Smooth muscle cell of the brain vasculature (primary cell): ENCODE results near the gene CCL26.

Experiments
- DNase-seq: peaks from one replicate; pipeline ENCODE4 v3.0.0-alpha.2; 2012; ENCODE audit warnings: low read depth, low spot score

Gene CCL26

GRCh38 chr7:75772081-75773077, at the start of gene CCL26:
Gene CCL26 (minus strand): TSS chr7:75772211. CDS start chr7:75772176, 35 bp downstream.
- no peak for DNase-seq

DNA sequence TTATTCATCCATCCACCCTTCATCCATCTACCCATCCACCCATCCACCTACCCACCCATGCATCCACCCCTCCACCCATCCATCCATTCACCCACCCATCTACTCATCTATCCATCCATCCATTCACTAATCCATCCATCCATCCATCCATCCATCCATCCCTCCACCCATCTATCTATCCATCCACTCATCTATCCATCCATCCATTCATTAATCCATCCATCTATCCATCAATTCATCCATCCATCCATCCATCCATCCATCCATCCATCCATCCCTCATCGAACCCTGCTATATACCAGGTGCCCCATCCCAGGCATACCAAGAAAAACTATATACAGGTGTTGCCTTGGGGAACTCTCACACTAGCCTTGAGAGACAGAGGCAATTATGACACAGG, 48.7 kb upstream of the CCL26 start:
- no peak for DNase-seq

- DNase-seq = no peak
Measured at GRCh38 chr7:75819711-75820110, 47.7 kb upstream of the CCL26 start.

DNA sequence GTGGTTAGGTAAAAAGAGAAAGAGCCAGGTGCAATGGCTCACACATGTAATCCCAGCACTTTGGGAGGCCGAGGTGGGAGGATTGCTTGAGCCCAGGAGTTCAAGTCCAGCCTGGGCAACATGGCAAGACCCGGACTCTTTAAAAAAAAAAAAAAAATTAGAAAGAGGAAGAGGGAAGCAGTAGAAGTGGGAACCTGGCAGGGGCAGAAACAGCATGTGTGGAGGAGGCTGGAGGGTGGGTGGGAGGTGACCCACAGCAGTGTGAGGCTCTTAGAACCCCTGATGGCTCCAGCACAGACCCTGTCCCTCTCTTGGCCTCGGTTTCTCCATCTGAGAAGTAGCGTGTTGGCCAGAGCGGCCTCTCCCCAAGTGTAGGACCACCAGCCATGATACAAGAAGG, 46.5 kb upstream of the CCL26 start:
- no peak for DNase-seq

- DNase-seq = no peak
Measured at GRCh38 chr7:75817116-75817515, 45.1 kb upstream of the CCL26 start.

GRCh38 chr7:75815418-75816064, 43.5 kb upstream of the CCL26 start:
- no peak for DNase-seq

DNA sequence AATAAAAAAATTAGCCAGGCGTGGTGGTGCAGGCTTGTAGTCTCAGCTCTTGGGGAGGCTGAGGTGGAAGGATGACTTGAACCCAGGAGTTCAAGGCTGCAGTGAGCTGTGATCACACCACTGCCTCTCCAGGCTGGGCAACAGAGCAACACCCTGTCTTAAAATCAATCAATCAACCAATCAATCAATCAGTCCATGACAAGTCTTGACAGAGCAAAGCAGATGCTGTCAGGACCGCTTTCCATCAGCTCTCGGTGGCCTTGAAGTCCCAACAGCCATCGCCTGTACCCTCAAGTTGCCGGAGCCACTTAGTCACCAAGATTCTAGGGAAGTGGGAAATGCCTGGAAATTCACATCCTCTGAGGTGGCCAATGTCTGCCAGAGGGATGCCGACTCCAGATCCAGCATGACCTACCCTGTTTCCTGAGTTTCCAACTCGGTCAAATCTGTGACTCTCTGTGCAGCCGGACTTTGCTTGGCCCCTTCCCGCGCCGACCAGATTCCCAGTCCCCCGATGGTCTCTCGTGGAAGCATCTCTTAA, 42.5 kb upstream of the CCL26 start:
- DNase-seq = no peak

DNA sequence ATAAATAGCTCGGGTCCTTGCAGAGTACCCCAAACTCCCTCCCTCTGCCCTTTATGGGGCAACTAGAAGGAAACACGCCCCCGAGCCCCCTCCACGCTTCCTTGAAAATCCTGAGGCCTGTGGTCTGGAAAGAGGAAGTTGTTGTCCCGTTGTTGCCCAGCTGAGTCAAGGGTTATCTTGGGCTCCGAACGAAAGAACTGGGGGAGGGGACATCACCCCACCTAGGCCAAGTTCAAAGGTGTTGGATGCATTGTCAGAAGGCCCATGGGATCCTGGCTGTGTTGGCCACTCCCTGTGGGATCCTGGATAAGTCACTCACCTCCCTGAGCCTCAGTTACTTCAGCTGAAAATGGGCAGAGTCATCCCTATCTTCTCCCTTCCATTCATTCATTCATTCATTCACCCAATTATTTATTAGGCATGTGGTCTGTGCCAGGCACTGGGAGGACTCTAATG, 41.8 kb upstream of the CCL26 start, which contains the start of gene CCL24:
Gene CCL24 (minus strand): TSS at position 26 of the 456 bp plus-strand sequence. CDS start 91 bp downstream, outside the sequence.
- no peak for DNase-seq

- DNase-seq = no peak
Measured at GRCh38 chr7:75813084-75813483, 41.1 kb upstream of the CCL26 start.

DNA sequence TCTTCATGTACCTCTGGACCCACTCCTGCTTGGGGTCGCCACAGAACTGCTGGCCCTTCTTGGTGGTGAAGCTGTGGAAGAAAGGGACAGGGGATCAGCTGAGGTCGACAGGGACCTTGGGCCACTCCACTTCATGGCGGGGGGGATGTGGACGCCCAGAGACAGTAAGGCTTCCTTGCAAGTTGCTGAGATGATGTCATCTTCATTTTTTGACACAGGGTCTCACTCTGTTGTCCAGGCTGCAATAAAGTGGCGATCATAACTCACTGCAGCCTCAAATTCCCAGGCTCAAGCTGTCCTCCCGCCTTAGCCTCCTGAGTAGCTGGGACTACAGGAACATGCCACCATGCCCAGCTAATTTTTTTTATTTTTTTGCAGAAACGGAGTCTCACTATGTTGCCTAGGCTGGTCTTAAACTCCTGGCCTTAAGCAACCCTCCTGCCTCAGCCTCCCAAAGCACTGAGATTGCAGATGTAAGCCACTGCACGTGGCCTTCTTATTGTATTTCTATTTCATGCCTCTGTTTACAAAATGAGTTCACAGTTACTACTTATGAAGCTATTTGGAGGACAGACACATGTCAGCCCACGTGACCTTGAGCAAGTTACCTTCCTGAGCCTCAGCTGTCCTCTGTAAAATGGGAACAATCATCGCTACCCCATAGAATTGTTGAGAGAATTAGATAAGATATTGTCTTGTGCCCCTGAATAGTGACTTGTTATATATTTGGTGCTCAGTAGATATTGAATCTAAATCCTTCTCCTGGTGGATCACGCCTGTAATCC, 40.1 kb upstream of the CCL26 start:
- DNase-seq = no peak

GRCh38 chr7:75809396-75809795, 37.4 kb upstream of the CCL26 start:
- DNase-seq = no peak

- no peak for DNase-seq
Measured at GRCh38 chr7:75808106-75808505, 36.1 kb upstream of the CCL26 start.

GRCh38 chr7:75807452-75807851, 35.4 kb upstream of the CCL26 start:
- no peak for DNase-seq

DNA sequence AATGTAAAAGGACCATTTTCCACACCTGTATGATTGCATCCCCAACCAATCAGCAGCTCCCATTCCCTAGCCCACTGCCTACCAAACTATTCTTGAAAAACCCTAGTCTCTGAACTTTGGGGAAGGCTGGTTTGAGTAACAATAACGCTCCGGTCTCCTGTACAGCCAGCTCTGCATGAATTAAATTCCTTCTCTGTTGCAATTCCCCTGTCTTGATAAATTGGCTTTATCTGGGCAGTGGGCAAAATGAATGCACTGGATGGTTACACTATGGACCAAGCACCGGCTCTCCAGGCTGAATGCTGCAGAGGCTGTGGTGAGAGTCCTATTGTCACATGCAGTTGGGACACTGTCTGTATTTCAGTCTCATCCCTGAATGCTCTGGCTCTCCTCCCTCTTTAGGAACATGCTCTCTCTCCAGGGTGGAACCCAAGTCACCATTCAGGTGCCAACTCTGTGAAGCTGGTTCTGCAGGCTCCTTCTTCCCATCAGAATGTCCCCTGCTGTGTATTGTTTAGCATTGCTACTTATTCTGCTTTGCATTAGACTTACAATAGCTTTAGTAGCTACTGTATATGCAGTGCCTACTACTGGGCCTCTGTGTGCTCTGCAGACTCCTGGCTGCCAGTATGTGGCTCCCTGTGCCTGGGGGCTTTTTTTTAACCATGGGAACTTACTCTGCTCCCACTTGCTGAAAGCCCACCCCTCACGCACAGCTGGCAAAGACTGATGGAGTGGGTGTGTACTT, 34.7 kb upstream of the CCL26 start:
- no peak for DNase-seq

GRCh38 chr7:75804705-75805104, 32.7 kb upstream of the CCL26 start:
- DNase-seq = no peak

- no peak for DNase-seq
Measured at GRCh38 chr7:75804004-75804403, 32.0 kb upstream of the CCL26 start.

GRCh38 chr7:75802552-75802821, 30.5 kb upstream of the CCL26 start:
- DNase-seq = no peak

DNA sequence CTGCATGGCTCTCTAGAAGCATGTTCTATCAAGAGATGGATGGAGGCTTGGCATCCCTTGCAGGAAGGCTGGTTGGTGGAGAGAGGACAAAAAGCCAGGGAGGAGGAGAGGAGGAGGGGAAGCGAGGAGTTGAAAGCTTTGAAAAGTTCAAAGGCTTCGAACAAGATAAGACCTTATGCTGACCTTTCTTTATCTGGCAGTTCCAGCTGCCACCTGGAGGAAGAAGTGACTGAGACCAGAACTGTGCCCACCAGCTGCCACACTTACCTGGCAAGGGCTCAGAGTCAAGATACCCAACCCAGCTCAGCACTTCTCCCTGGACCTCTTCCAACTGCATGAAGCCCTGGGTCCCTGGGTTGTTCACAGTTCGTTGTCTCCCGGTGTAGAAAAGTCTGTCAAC, 26.8 kb upstream of the CCL26 start:
- no peak for DNase-seq

- DNase-seq = no peak
Measured at GRCh38 chr7:75796420-75796819, 24.4 kb upstream of the CCL26 start.

GRCh38 chr7:75795831-75796285, 23.8 kb upstream of the CCL26 start:
- DNase-seq = no peak

GRCh38 chr7:75793676-75794075, 21.7 kb upstream of the CCL26 start:
- no peak for DNase-seq
